HUDEP-2 (cell line): ENCODE data around the gene ANKHD1.
"Not testable (repeated sequence)": the region's sequence is repeated elsewhere in the genome, so short reads cannot be mapped to it uniquely, and the experiment has no call there.

ENCODE experiments used
- DNase-seq, 76 experiments: peaks; one replicate each; lab custom pipeline; 2025; ENCODE audit not compliant: unreplicated experiment in 76 of 76; lab: John Stamatoyannopoulos, UW

The ANKHD1 gene

GRCh38 chr5:140418862-140419520 lies 17.4 kb downstream of the ANKHD1 start:
- DNase-seq = no peak

- no peak for DNase-seq
These were observed 18.6 kb downstream of the ANKHD1 start for GRCh38 chr5:140420226-140420570.

GRCh38 chr5:140420665-140421361 lies 19.2 kb downstream of the ANKHD1 start:
- DNase-seq = no peak

- DNase-seq = not testable (repeated sequence)
These were observed 19.7 kb downstream of the ANKHD1 start for GRCh38 chr5:140421375-140421774.

GRCh38 chr5:140423609-140424008 lies 22.0 kb downstream of the ANKHD1 start:
- DNase-seq = no peak

- no peak for DNase-seq
These were observed 22.5 kb downstream of the ANKHD1 start for GRCh38 chr5:140424135-140424534.

GRCh38 chr5:140427726-140428125 lies 26.1 kb downstream of the ANKHD1 start:
- DNase-seq = not testable (repeated sequence)

GRCh38 chr5:140429724-140430123 lies 28.1 kb downstream of the ANKHD1 start:
- no peak for DNase-seq

- DNase-seq = no peak
These were observed 30.6 kb downstream of the ANKHD1 start for GRCh38 chr5:140432212-140432611.

- DNase-seq = peak in 13 of 76 experiments; percentile 1 to 23 (median 7)
These were observed 31.3 kb downstream of the ANKHD1 start for GRCh38 chr5:140432916-140433315.

- DNase-seq = not testable (repeated sequence)
These were observed 55.7 kb downstream of the ANKHD1 start for GRCh38 chr5:140457368-140457767.

- no peak for DNase-seq
These were observed 65.5 kb downstream of the ANKHD1 start for GRCh38 chr5:140466981-140467742.

- DNase-seq = no peak
These were observed 66.6 kb downstream of the ANKHD1 start for GRCh38 chr5:140468188-140468587.

GRCh38 chr5:140469259-140469658 lies 67.6 kb downstream of the ANKHD1 start:
- no peak for DNase-seq

- no peak for DNase-seq
These were observed 78.8 kb downstream of the ANKHD1 start for GRCh38 chr5:140480310-140481014.

- no peak for DNase-seq
These were observed 80.1 kb downstream of the ANKHD1 start for GRCh38 chr5:140481758-140482157.

- DNase-seq = no peak
These were observed 81.4 kb downstream of the ANKHD1 start for GRCh38 chr5:140483055-140483454.

- not testable (repeated sequence) for DNase-seq
These were observed 86.5 kb downstream of the ANKHD1 start for GRCh38 chr5:140488141-140488540.

GRCh38 chr5:140488914-140489313 lies 87.3 kb downstream of the ANKHD1 start:
- no peak for DNase-seq

- no peak for DNase-seq
These were observed 96.3 kb downstream of the ANKHD1 start for GRCh38 chr5:140497897-140498296.

GRCh38 chr5:140498591-140498990 lies 97.0 kb downstream of the ANKHD1 start:
- no peak for DNase-seq
